Measurements from ENCODE around the gene PLA2G15. TPM values are rescaled to one million over a fixed set of nuclear protein-coding genes. Genes with fewer than 3 reads are reported as not detected.

Gene PLA2G15
- total RNA-seq, 4 donors from 2014 or later, result 10.4 to 22.0 (median 15.3) TPM

- Histone ChIP-seq H3K4me3 (no peak overlapping the region), H3K9me3 (no peaks in the 10 kb centered on the region), H3K36me3 (peaks cover 0 to 36% (median 34%) of the 10 kb centered on the region in 4 donors), H3K4me1 (peaks cover 34 to 38% (median 35%) of the 10 kb centered on the region in 4 donors), H3K27me3 (no peaks in the 10 kb centered on the region), H3K27ac (replicated peaks in 1 of 4) (peak overlapping the region in 2 of 4 donors; percentile 5 to 44)
- intact Hi-C loops (cut with DNase I), result no loop called here
- 91% methylated on average over 4 of the region's 4 CpGs for WGBS
- DNase-seq (ENCODE audit: extremely low spot score), result no peak
- no peak for TF ChIP-seq CTCF (IDR thresholded peaks at IDR 0.05)
- no peak for TF ChIP-seq POLR2AphosphoS5 (IDR thresholded peaks at IDR 0.05)
- TF ChIP-seq POLR2A (IDR thresholded peaks at IDR 0.05; ENCODE audit: low read depth), result no peak
- TF ChIP-seq EP300 (IDR thresholded peaks at IDR 0.05), result no peak
Measured at GRCh38 chr16:68247400-68247799, 2.2 kb downstream of the PLA2G15 start.

GRCh38 chr16:68247932-68248331 is 2.8 kb downstream of the PLA2G15 start:
- WGBS, result 82% methylated on average over 4 of the region's 4 CpGs

GRCh38 chr16:68249371-68249770 is 4.2 kb downstream of the PLA2G15 start:
- H3K27ac ChIP-seq (replicated peaks in 1 of 4), result no peak overlapping the region
- no peak overlapping the region for H3K4me3 ChIP-seq
- DNase-seq (ENCODE audit: extremely low spot score), result no peak
- WGBS, result 88% methylated on average over 4 of the region's 4 CpGs
- no peaks in the 10 kb centered on the region for H3K27me3 ChIP-seq
- peaks cover 0 to 55% (median 52%) of the 10 kb centered on the region in 4 donors for H3K36me3 ChIP-seq
- peaks cover 27 to 47% (median 31%) of the 10 kb centered on the region in 4 donors for H3K4me1 ChIP-seq
- H3K9me3 ChIP-seq, result no peaks in the 10 kb centered on the region
- TF ChIP-seq POLR2AphosphoS5 (IDR thresholded peaks at IDR 0.05) (no peak), POLR2A (IDR thresholded peaks at IDR 0.05; ENCODE audit: low read depth) (no peak), CTCF (IDR thresholded peaks at IDR 0.05) (no peak), EP300 (IDR thresholded peaks at IDR 0.05) (no peak)
- intact Hi-C loops (cut with DNase I), result no loop called here

More at GRCh38 chr16:68247932-68248331, 2.8 kb downstream of the PLA2G15 start:
- H3K4me1 ChIP-seq, result peaks cover 34 to 44% (median 35%) of the 10 kb centered on the region in 4 donors
- no peaks in the 10 kb centered on the region for H3K27me3 ChIP-seq
- H3K4me3 ChIP-seq, result no peak overlapping the region
- DNase-seq (ENCODE audit: extremely low spot score), result no peak
- peaks cover 0 to 41% (median 39%) of the 10 kb centered on the region in 4 donors for H3K36me3 ChIP-seq
- intact Hi-C loops (cut with DNase I), result no loop called here
- no peaks in the 10 kb centered on the region for H3K9me3 ChIP-seq
- H3K27ac ChIP-seq (replicated peaks in 1 of 4), result peak overlapping the region in 2 of 4 donors; percentile 5 to 44
- no peak for TF ChIP-seq POLR2A (IDR thresholded peaks at IDR 0.05; ENCODE audit: low read depth)
- no peak for TF ChIP-seq CTCF (IDR thresholded peaks at IDR 0.05)
- TF ChIP-seq EP300 (IDR thresholded peaks at IDR 0.05), result no peak
- TF ChIP-seq POLR2AphosphoS5 (IDR thresholded peaks at IDR 0.05), result no peak

GRCh38 chr16:68250951-68251350 is 5.8 kb downstream of the PLA2G15 start:
- intact Hi-C loops (cut with DNase I), result no loop called here
- Histone ChIP-seq H3K4me1 (peaks cover 19 to 41% (median 21%) of the 10 kb centered on the region in 4 donors), H3K4me3 (no peak overlapping the region), H3K9me3 (no peaks in the 10 kb centered on the region), H3K36me3 (peaks cover 10 to 71% (median 68%) of the 10 kb centered on the region in 4 donors), H3K27ac (replicated peaks in 1 of 4) (no peak overlapping the region), H3K27me3 (no peaks in the 10 kb centered on the region)
- TF ChIP-seq CTCF (IDR thresholded peaks at IDR 0.05), result no peak
- TF ChIP-seq POLR2AphosphoS5 (IDR thresholded peaks at IDR 0.05), result no peak
- TF ChIP-seq EP300 (IDR thresholded peaks at IDR 0.05), result no peak
- TF ChIP-seq POLR2A (IDR thresholded peaks at IDR 0.05; ENCODE audit: low read depth), result no peak
- 88% methylated on average over 6 of the region's 6 CpGs for WGBS
- DNase-seq (ENCODE audit: extremely low spot score), result no peak

- WGBS, result 80% methylated on average over 5 of the region's 5 CpGs
- H3K9me3 ChIP-seq, result no peaks in the 10 kb centered on the region
- TF ChIP-seq POLR2AphosphoS5 (IDR thresholded peaks at IDR 0.05) (no peak), EP300 (IDR thresholded peaks at IDR 0.05) (no peak), CTCF (IDR thresholded peaks at IDR 0.05) (no peak), POLR2A (IDR thresholded peaks at IDR 0.05; ENCODE audit: low read depth) (no peak)
- peaks cover 10 to 79% (median 75%) of the 10 kb centered on the region in 4 donors for H3K36me3 ChIP-seq
- H3K27ac ChIP-seq (replicated peaks in 1 of 4), result no peak overlapping the region
- intact Hi-C loops (cut with DNase I), result no loop called here
- H3K4me3 ChIP-seq, result no peak overlapping the region
- no peaks in the 10 kb centered on the region for H3K27me3 ChIP-seq
- no peak for DNase-seq (ENCODE audit: extremely low spot score)
- H3K4me1 ChIP-seq, result peaks cover 10 to 32% (median 13%) of the 10 kb centered on the region in 4 donors
Measured at GRCh38 chr16:68251832-68252231, 6.7 kb downstream of the PLA2G15 start.

All from esophagus muscularis mucosa (tissue), 4 donors.